Endothelial cell of umbilical vein (primary cell): ENCODE data around the gene ESYT3. TPM values are rescaled to one million over a fixed set of nuclear protein-coding genes. Genes with fewer than 3 reads are reported as not detected.
"Not testable (repeated sequence)": the region's sequence is repeated elsewhere in the genome, so short reads cannot be mapped to it uniquely, and the experiment has no call there.

Source experiments
- BruUV-seq: library from RNA; stranded (reverse); fragments of 400-500 nt; replicated peaks from 2 replicates; lab custom pipeline; 2021; lab: Mats Ljungman, UMichigan
- CTCF ChIA-PET: fragments of 300-600, 350-600 bp; sonication (Branson Sonifier 250); formaldehyde crosslinking; loops from one replicate; lab custom pipeline; 2021; ENCODE audit warnings: antibody characterized with exemption, inconsistent platforms; lab: Charles Lee
- POLR2A ChIA-PET: fragments of 300-600, 350-600 bp; sonication (Branson Sonifier 250); formaldehyde crosslinking; loops from one replicate; lab custom pipeline; 2021; ENCODE audit warnings: antibody characterized with exemption, inconsistent platforms; lab: Charles Lee
- DNase-seq: peaks from one replicate; pipeline ENCODE4 v3.0.0-alpha.2; 2011; ENCODE audit warnings: low read depth, low spot score
- FAIRE-seq: peaks from 2 replicates; lab custom pipeline; 2011; peaks lifted over from hg19 to GRCh38; lab: Jason Lieb, UNC
- H2AFZ ChIP-seq: 2 replicates; pipeline ENCODE4 v1.6.0; 2012; ENCODE audit warnings: low read depth, low read length, control low read depth, inconsistent platforms
- H3K27ac ChIP-seq: 2 replicates; pipeline ENCODE4 v1.5.1; 2011; ENCODE audit warnings: low read depth, mild to moderate bottlenecking, control low read depth, low read length, moderate library complexity; ENCODE audit not compliant: insufficient read depth
- H3K27me3 ChIP-seq, 2 experiments: 2 replicates each; pipeline versions ENCODE4 v1.6.0 to v1.6.1; 2011; ENCODE audit warnings: low read length in 2 of 2, mixed read lengths in 1 of 2; ENCODE audit not compliant: control insufficient read depth in 2 of 2, insufficient read depth in 2 of 2
- H3K36me3 ChIP-seq, 2 experiments: 2 replicates in 1 of 2; 3 replicates in 1 of 2; pipeline ENCODE4 v1.5.1; 2011; ENCODE audit warnings: low read length in 2 of 2, mild to moderate bottlenecking in 1 of 2, moderate library complexity in 1 of 2; ENCODE audit not compliant: control insufficient read depth in 2 of 2, insufficient read depth in 2 of 2; ENCODE audit errors: extremely low read depth in 1 of 2
- H3K4me1 ChIP-seq: 3 replicates; pipeline ENCODE4 v1.5.1; 2011; ENCODE audit warnings: mild to moderate bottlenecking, low read length; ENCODE audit not compliant: control insufficient read depth, insufficient read depth; ENCODE audit errors: extremely low read depth
- H3K4me2 ChIP-seq: 2 replicates; pipeline ENCODE4 v1.6.1; 2011; ENCODE audit warnings: low read length, control low read depth, mixed read lengths; ENCODE audit not compliant: insufficient read depth
- H3K4me3 ChIP-seq, 3 experiments: fragments of 200-600 bp in 1 of 3; sonication (generic), shearing (Covaris generic) in 1 of 3; replicated peaks in 1 of 3; 2 replicates each; pipeline ENCODE4 v1.5.1; 2011 to 2016; ENCODE audit warnings: control low read depth in 3 of 3, low read length in 3 of 3, mild to moderate bottlenecking in 2 of 3, inconsistent platforms in 1 of 3, low read depth in 1 of 3, moderate library complexity in 1 of 3; ENCODE audit not compliant: insufficient read depth in 1 of 3
- H3K79me2 ChIP-seq: 2 replicates; pipeline ENCODE4 v1.6.0; 2012; ENCODE audit warnings: low read length, inconsistent platforms; ENCODE audit not compliant: control insufficient read depth, insufficient read depth
- H3K9ac ChIP-seq: replicated peaks from 2 replicates; pipeline ENCODE3; 2011; ENCODE audit warnings: low read length, control low read depth; ENCODE audit not compliant: insufficient read depth; ENCODE audit errors: extremely low read depth
- H3K9me1 ChIP-seq: replicated peaks from 3 replicates; pipeline ENCODE4 v1.6.0; 2011; ENCODE audit warnings: mild to moderate bottlenecking, low read length; ENCODE audit not compliant: control insufficient read depth, insufficient read depth; ENCODE audit errors: extremely low read depth
- H3K9me3 ChIP-seq: replicated peaks from 2 replicates; pipeline ENCODE4 v1.5.1; 2012; ENCODE audit warnings: low read length, inconsistent platforms; ENCODE audit not compliant: control insufficient read depth, insufficient read depth
- H4K20me1 ChIP-seq: replicated peaks from 2 replicates; pipeline ENCODE3; 2011; ENCODE audit warnings: mild to moderate bottlenecking, low read length; ENCODE audit not compliant: control insufficient read depth, insufficient read depth; ENCODE audit errors: extremely low read depth
- CTCF ChIP-seq, 2 donors: IDR thresholded peaks; 1 replicate in 1 of 2; 2 replicates in 1 of 2; pipeline ENCODE4 v1.5.1; 2011; ENCODE audit warnings: low read length in 2 of 2, mild to moderate bottlenecking in 2 of 2, moderate library complexity in 2 of 2, control low read depth in 1 of 2, inconsistent platforms in 1 of 2, low read depth in 1 of 2; ENCODE audit not compliant: insufficient read depth in 1 of 2; ENCODE audit errors: extremely low read depth in 1 of 2
- GATA2 ChIP-seq: IDR thresholded peaks from 2 replicates; pipeline ENCODE4 v1.7.0; 2011; ENCODE audit warnings: low read depth, mild to moderate bottlenecking, moderate library complexity, mixed read lengths, low read length; ENCODE audit not compliant: insufficient read length, insufficient read depth
- MYC ChIP-seq: IDR thresholded peaks from one replicate; pipeline ENCODE4 v1.6.1; 2011; ENCODE audit warnings: mild to moderate bottlenecking, low read depth, low read length
- POLR2A ChIP-seq: IDR thresholded peaks from 2 replicates; pipeline ENCODE4 v1.6.1; 2012; ENCODE audit warnings: low read depth, mild to moderate bottlenecking, control low read depth, low read length
- POLR2AphosphoS5 ChIP-seq: IDR thresholded peaks from 2 replicates; pipeline ENCODE4 v1.6.1; 2012; ENCODE audit warnings: low read depth, mild to moderate bottlenecking, control low read depth, low read length, moderate library complexity; ENCODE audit not compliant: insufficient read depth
- dilution Hi-C: fragments of 300-500 bp; cut with MboI; formaldehyde crosslinking; loops from one replicate; pipeline ENCODE4 v1.15.0; 2019; ENCODE audit warnings: low sequenced_read_pairs; ENCODE audit not compliant: extremely low pct_ligation_motif_present
- intact Hi-C: fragments of 100-400 bp; cut with micrococcal nuclease; formaldehyde crosslinking; loops from one replicate; pipeline ENCODE4 v1.10.0; 2022
- polyA plus RNA-seq, 4 experiments: library from polyadenylated mRNA; depleted of rRNA in 3 of 4; stranded (reverse) in 3 of 4; unstranded in 1 of 4; fragments of >200 nt; gene quantifications; 2 replicates each; pipeline versions ENCODE4 v1.2.1 to v1.2.3, GENCODE V29; 2011 to 2012; ENCODE audit warnings: missing spikeins in 1 of 4
- total RNA-seq: library from RNA; stranded (reverse); gene quantifications from 2 replicates; pipeline ENCODE4 v1.2.3, GENCODE V29; 2021

The ESYT3 gene
- total and polyA plus RNA-seq, 2 donors (not counting 3 experiments of a cell fraction or from before 2014, with no cell fraction given), result not detected

- Histone ChIP-seq H3K9me3 (no peaks in the 10 kb centered on the region), H3K4me3 (no peak overlapping the region), H3K36me3 (no peaks in the 10 kb centered on the region), H3K27ac (no peak overlapping the region), H3K9ac (no peak overlapping the region), H2AFZ (no peak overlapping the region), H4K20me1 (no peaks in the 10 kb centered on the region), H3K4me1 (no peaks in the 10 kb centered on the region), H3K4me2 (no peak overlapping the region), H3K79me2 (no peaks in the 10 kb centered on the region), H3K27me3 (peaks cover 1 to 3% of the 10 kb centered on the region in 2 experiments), H3K9me1 (no peaks in the 10 kb centered on the region)
- DNase-seq (no peak), FAIRE-seq (no peak)
- dilution Hi-C loops (no loop called here), intact Hi-C loops (no loop called here)
- TF ChIP-seq MYC (no peak), POLR2A (no peak), POLR2AphosphoS5 (no peak), CTCF (IDR thresholded peaks at IDR 0.05; ENCODE audit: extremely low read depth in 1 of 2, insufficient read depth in 1 of 2, low read depth in 1 of 2, low read length in 2 of 2) (no peak), GATA2 (no peak)
- ChIA-PET POLR2A (no interaction called here), CTCF (interaction anchor here (0.8 to 1.3 kb wide), 2 partner anchors 502 to 510 kb away, joined by 3 to 7 read pairs; no protein-coding TSS in a partner anchor)
- BruUV-seq, result no TSS peak
These were observed 21.4 kb upstream of the ESYT3 start for GRCh38 chr3:138412821-138413551.

GRCh38 chr3:138416236-138416635, 18.2 kb upstream of the ESYT3 start:
- H3K27ac ChIP-seq, H3K79me2 ChIP-seq, H3K4me2 ChIP-seq, H3K36me3 ChIP-seq, FAIRE-seq, H3K9me3 ChIP-seq, H3K4me3 ChIP-seq, H3K27me3 ChIP-seq, H3K4me1 ChIP-seq, H3K9me1 ChIP-seq, BruUV-seq, H4K20me1 ChIP-seq, H3K9ac ChIP-seq, DNase-seq, dilution Hi-C loops, H2AFZ ChIP-seq, POLR2A ChIA-PET: not testable (repeated sequence)
- intact Hi-C loops, result loop anchor here (2.0 to 5.0 kb wide), 4 partner anchors 84 to 563 kb away; no protein-coding TSS in a partner anchor
- CTCF ChIA-PET, result interaction anchor here (1.5 to 2.1 kb wide), 3 partner anchors 507 to 913 kb away, joined by 4 to 14 read pairs (median 5); no protein-coding TSS in a partner anchor
